DOHH2 (cell line): ENCODE measurements around the gene IL1RN.
"Not testable (repeated sequence)": the region's sequence is repeated elsewhere in the genome, so short reads cannot be mapped to it uniquely, and the experiment has no call there.

Experiments used
- EZH2phosphoT487 ChIP-seq: fragments of 200-600 bp; sonication (generic); IDR thresholded peaks from 2 replicates; pipeline ENCODE4 v1.6.1; 2017; ENCODE audit warnings: borderline replicate concordance, mild to moderate bottlenecking, antibody characterized with exemption, low read length, moderate library complexity, mixed read lengths
- TF ChIP-seq, protein P1 (sequence below): fragments of 200-600 bp; sonication (generic); IDR thresholded peaks from one replicate; pipeline ENCODE4 v1.5.1; 2014; ENCODE audit warnings: antibody characterized with exemption, mild to moderate bottlenecking, low read depth, low read length; ENCODE audit not compliant: poor library complexity, severe bottlenecking

DNA sequence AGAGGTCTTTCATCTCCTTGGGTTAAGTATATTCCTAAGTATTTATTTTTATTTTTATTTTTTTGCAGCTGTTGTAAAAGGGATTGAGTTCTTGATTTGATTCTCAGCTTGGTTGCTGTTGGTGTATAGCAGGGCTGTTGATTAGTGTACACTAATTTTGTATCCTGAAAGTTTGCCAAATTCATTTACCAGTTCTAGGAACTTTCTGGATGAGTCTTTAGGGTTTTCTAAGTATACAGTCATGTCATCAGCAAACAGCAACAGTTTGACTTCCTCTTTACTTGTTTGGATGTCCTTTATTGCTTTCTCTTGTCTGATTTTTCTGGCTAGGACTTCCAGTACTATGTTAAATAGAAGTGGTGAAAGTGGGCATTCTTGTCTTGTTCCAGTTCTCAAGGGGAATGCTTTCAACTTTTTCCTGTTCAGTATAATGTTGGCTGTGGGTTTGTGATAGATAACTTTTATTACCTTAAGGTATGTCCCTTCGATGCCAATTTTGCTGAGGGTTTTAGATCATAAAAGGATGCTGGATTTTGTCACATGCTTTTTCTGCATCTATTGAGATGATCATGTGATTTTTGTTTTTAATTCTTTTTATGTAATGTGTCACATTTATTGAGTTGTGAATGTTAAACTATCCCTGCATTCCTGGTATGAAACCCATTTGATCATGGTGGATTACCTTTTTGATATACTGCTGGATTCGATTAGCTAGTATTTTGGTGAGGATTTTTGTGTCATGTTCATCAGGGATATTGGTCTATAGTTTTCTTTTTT, 30.4 kb upstream of the IL1RN start:
- TF ChIP-seq, protein P1, sequence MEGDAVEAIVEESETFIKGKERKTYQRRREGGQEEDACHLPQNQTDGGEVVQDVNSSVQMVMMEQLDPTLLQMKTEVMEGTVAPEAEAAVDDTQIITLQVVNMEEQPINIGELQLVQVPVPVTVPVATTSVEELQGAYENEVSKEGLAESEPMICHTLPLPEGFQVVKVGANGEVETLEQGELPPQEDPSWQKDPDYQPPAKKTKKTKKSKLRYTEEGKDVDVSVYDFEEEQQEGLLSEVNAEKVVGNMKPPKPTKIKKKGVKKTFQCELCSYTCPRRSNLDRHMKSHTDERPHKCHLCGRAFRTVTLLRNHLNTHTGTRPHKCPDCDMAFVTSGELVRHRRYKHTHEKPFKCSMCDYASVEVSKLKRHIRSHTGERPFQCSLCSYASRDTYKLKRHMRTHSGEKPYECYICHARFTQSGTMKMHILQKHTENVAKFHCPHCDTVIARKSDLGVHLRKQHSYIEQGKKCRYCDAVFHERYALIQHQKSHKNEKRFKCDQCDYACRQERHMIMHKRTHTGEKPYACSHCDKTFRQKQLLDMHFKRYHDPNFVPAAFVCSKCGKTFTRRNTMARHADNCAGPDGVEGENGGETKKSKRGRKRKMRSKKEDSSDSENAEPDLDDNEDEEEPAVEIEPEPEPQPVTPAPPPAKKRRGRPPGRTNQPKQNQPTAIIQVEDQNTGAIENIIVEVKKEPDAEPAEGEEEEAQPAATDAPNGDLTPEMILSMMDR = not testable (repeated sequence)
- not testable (repeated sequence) for TF ChIP-seq EZH2phosphoT487
